ENCODE data around the gene TRPM8. TPM values are rescaled to one million over a fixed set of nuclear protein-coding genes. Genes with fewer than 3 reads are reported as not detected.

Gene TRPM8
- total RNA-seq, 1 experiment from 2014 or later = 3.9 TPM

DNA sequence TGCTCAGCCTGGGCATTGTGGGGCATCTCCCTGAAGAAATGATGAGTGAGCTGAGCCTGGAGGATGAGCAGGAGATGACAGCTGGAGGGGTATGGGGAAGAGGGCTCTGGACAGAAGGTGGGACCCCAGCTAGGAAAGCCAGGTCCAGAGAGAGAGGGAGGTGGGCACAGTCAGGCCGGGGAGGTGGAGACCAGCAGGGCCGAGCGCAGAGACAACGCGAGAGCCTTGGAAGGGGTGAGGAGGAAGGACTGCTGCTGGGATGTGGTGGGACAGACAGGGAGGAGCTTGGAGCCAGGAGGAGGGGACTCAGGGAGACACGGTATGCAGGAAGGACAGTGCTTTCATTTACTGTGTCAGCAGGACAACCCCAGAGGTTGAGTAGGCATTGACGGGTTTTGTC is 8.2 kb downstream of the TRPM8 start:
- Histone ChIP-seq H3K4me3 (ENCODE audit: low read depth in 2 of 2, low read length in 2 of 2) (no peak overlapping the region), H3K4me1 (ENCODE audit: control insufficient read depth, insufficient read depth, low read length) (peaks cover 1% of the 10 kb centered on the region), H3K9me3 (ENCODE audit: control insufficient read depth, insufficient read depth, low read depth, low read length) (no peaks in the 10 kb centered on the region), H3K27ac (ENCODE audit: low read length) (no peak overlapping the region), H3K36me3 (ENCODE audit: control insufficient read depth, insufficient read depth, low read length) (no peaks in the 10 kb centered on the region), H3K27me3 (ENCODE audit: control insufficient read depth, insufficient read depth, low read length) (no peaks in the 10 kb centered on the region)
- TF ChIP-seq CTCF (IDR thresholded peaks at IDR 0.05) (no peak), POLR2AphosphoS5 (IDR thresholded peaks at IDR 0.05; ENCODE audit: low read depth, low read length) (no peak), REST (IDR thresholded peaks at IDR 0.05; ENCODE audit: insufficient read depth in 1 of 2, low read depth in 2 of 2, low read length in 1 of 2) (no peak), TCF7L2 (IDR thresholded peaks at IDR 0.05; ENCODE audit: low read depth, low read length) (no peak), SIN3A (IDR thresholded peaks at IDR 0.05; ENCODE audit: borderline replicate concordance, insufficient read depth, low read depth, low read length) (no peak)
- BruUV-seq (replicated peaks) = no TSS peak
- ATAC-seq = no peak
- intact Hi-C loops (cut with micrococcal nuclease; ENCODE audit: unreplicated experiment) = no loop called here
- DNase-seq (ENCODE audit: low read depth, low spot score) = no peak
- in situ Hi-C loops (cut with HindIII; ENCODE audit: low pct_unique_long_range_greater_than_20kb, low sequenced_read_pairs) = no loop called here
- CTCF ChIA-PET = no interaction called here
- POLR2A ChIA-PET = no interaction called here

GRCh38 chr2:233926806-233927205 is 9.6 kb downstream of the TRPM8 start:
- no peaks in the 10 kb centered on the region for H3K36me3 ChIP-seq (ENCODE audit: control insufficient read depth, insufficient read depth, low read length)
- no peaks in the 10 kb centered on the region; the same call in 1 of the 2 replicates for H3K4me1 ChIP-seq (ENCODE audit: control insufficient read depth, insufficient read depth, low read length)
- H3K27me3 ChIP-seq (ENCODE audit: control insufficient read depth, insufficient read depth, low read length) = no peaks in the 10 kb centered on the region
- TF ChIP-seq CTCF (IDR thresholded peaks at IDR 0.05) (no peak), REST (IDR thresholded peaks at IDR 0.05; ENCODE audit: insufficient read depth in 1 of 2, low read depth in 2 of 2, low read length in 1 of 2) (no peak), POLR2AphosphoS5 (IDR thresholded peaks at IDR 0.05; ENCODE audit: low read depth, low read length) (no peak), TCF7L2 (IDR thresholded peaks at IDR 0.05; ENCODE audit: low read depth, low read length) (no peak), SIN3A (IDR thresholded peaks at IDR 0.05; ENCODE audit: borderline replicate concordance, insufficient read depth, low read depth, low read length) (no peak)
- DNase-seq (ENCODE audit: low read depth, low spot score) (no peak), ATAC-seq (no peak)
- H3K9me3 ChIP-seq (ENCODE audit: control insufficient read depth, insufficient read depth, low read depth, low read length) = no peaks in the 10 kb centered on the region
- in situ Hi-C loops (cut with HindIII; ENCODE audit: low pct_unique_long_range_greater_than_20kb, low sequenced_read_pairs) (no loop called here), intact Hi-C loops (cut with micrococcal nuclease; ENCODE audit: unreplicated experiment) (no loop called here)
- ChIA-PET POLR2A (no interaction called here), CTCF (no interaction called here)
- no peak overlapping the region for H3K4me3 ChIP-seq (ENCODE audit: low read depth in 2 of 2, low read length in 2 of 2)
- no peak overlapping the region for H3K27ac ChIP-seq (ENCODE audit: low read length)
- BruUV-seq (replicated peaks) = no TSS peak

All from Panc1 (cell line).